HG03457 (cell line): ENCODE measurements around the gene ZBTB7C.

ENCODE experiments used
- ATAC-seq: cut with Tn5 transposase; IDR thresholded peaks from one replicate; pipeline ENCODE4 v1.9.1; 2021; ENCODE audit warnings: moderate number of reproducible peaks; ENCODE audit not compliant: unreplicated experiment

ZBTB7C gene

GRCh38 chr18:48391868-48392267 is 17.3 kb downstream of the ZBTB7C start:
- ATAC-seq, result no peak

- ATAC-seq, result no peak
Measured at GRCh38 chr18:48390641-48391040, 18.5 kb downstream of the ZBTB7C start.

GRCh38 chr18:48388478-48388877 is 20.7 kb downstream of the ZBTB7C start:
- ATAC-seq, result no peak

- no peak for ATAC-seq
Measured at GRCh38 chr18:48387300-48387699, 21.9 kb downstream of the ZBTB7C start.

- ATAC-seq, result no peak
Measured at GRCh38 chr18:48385596-48385995, 23.6 kb downstream of the ZBTB7C start.

- ATAC-seq, result no peak
Measured at GRCh38 chr18:48376934-48377333, 32.2 kb downstream of the ZBTB7C start.

- no peak for ATAC-seq
Measured at GRCh38 chr18:48376406-48376805, 32.8 kb downstream of the ZBTB7C start.

- ATAC-seq, result no peak
Measured at GRCh38 chr18:48375150-48375800, 33.9 kb downstream of the ZBTB7C start.

GRCh38 chr18:48374423-48375149 is 34.6 kb downstream of the ZBTB7C start:
- no peak for ATAC-seq

GRCh38 chr18:48371854-48372602 is 37.2 kb downstream of the ZBTB7C start:
- no peak for ATAC-seq

GRCh38 chr18:48367557-48367956 is 41.6 kb downstream of the ZBTB7C start:
- no peak for ATAC-seq

GRCh38 chr18:48365965-48366364 is 43.2 kb downstream of the ZBTB7C start:
- no peak for ATAC-seq

- ATAC-seq, result no peak
Measured at GRCh38 chr18:48364146-48364545, 45.0 kb downstream of the ZBTB7C start.

GRCh38 chr18:48363175-48363574 is 46.0 kb downstream of the ZBTB7C start:
- ATAC-seq, result no peak

- ATAC-seq, result no peak
Measured at GRCh38 chr18:48361801-48362200, 47.4 kb downstream of the ZBTB7C start.

- ATAC-seq, result no peak
Measured at GRCh38 chr18:48360376-48361021, 48.7 kb downstream of the ZBTB7C start.

GRCh38 chr18:48359626-48360025 is 49.6 kb downstream of the ZBTB7C start:
- no peak for ATAC-seq

- no peak for ATAC-seq
Measured at GRCh38 chr18:48358868-48359267, 50.3 kb downstream of the ZBTB7C start.

- ATAC-seq, result no peak
Measured at GRCh38 chr18:48356909-48357631, 52.1 kb downstream of the ZBTB7C start.

- no peak for ATAC-seq
Measured at GRCh38 chr18:48356151-48356745, 52.9 kb downstream of the ZBTB7C start.
